Large intestine (tissue), 12 donors: ENCODE measurements around the gene SLC6A6. TPM values are rescaled to one million over a fixed set of nuclear protein-coding genes. Genes with fewer than 3 reads are reported as not detected.

Experiments
- DNase-seq, 2 donors: peaks; one replicate each; pipeline versions ENCODE4 v3.0.0 to v3.0.0-alpha.2; 2013
- H3K27ac ChIP-seq: one replicate; pipeline ENCODE4 v1.5.1; 2013; ENCODE audit warnings: low read length
- H3K27me3 ChIP-seq: 2 replicates; pipeline ENCODE4 v1.6.1; 2013; ENCODE audit warnings: low read length; ENCODE audit not compliant: control insufficient read depth, insufficient read depth
- H3K36me3 ChIP-seq: 2 replicates; pipeline ENCODE4 v1.6.1; 2013; ENCODE audit warnings: low read length; ENCODE audit not compliant: control insufficient read depth, insufficient read depth
- H3K4me1 ChIP-seq: one replicate; pipeline ENCODE4 v1.6.1; 2013; ENCODE audit warnings: low read length; ENCODE audit not compliant: control insufficient read depth, insufficient read depth
- H3K4me3 ChIP-seq: one replicate; pipeline ENCODE4 v1.5.1; 2013; ENCODE audit warnings: low read length
- H3K9me3 ChIP-seq: one replicate; pipeline ENCODE4 v1.6.1; 2013; ENCODE audit warnings: mild to moderate bottlenecking, low read depth, low read length, moderate library complexity; ENCODE audit not compliant: control insufficient read depth
- WGBS: methylation state at CpG from one replicate; pipeline ENCODE4 v1.1.5; 2013; ENCODE audit warnings: low lambda C conversion rate; ENCODE audit not compliant: insufficient coverage; 5-methylcytosine and 5-hydroxymethylcytosine counted together
- long read RNA-seq, 11 donors: transcript quantifications; one replicate each; lab custom pipeline, GENCODE V29; 2026
- polyA plus RNA-seq: library from polyadenylated mRNA; unstranded; fragments of 120-200 nt; gene quantifications from one replicate; pipeline ENCODE4 v1.2.1, GENCODE V29; 2013

SLC6A6 gene
- 16.4 TPM for polyA plus RNA-seq
- long read RNA-seq, donor 1, full-length matches to known transcripts = 1 of 1 reads
- long read RNA-seq, donor 1, partial matches to known transcripts = 0 of 1 reads
- long read RNA-seq, donor 1, other reads (novel, unspliced or antisense) = 0 of 1 reads
- long read RNA-seq, donor 2, full-length matches to known transcripts = 4 of 4 reads
- long read RNA-seq, donor 2, partial matches to known transcripts = 0 of 4 reads
- long read RNA-seq, donor 2, other reads (novel, unspliced or antisense) = 0 of 4 reads
- long read RNA-seq, donor 3 = 0 reads
- long read RNA-seq, donor 4 = 0 reads
- long read RNA-seq, donor 5 = 0 reads
- long read RNA-seq, donor 6, full-length matches to known transcripts = 2 of 2 reads
- long read RNA-seq, donor 6, partial matches to known transcripts = 0 of 2 reads
- long read RNA-seq, donor 6, other reads (novel, unspliced or antisense) = 0 of 2 reads
- long read RNA-seq, donor 7 = 0 reads
- long read RNA-seq, donor 8, partial matches to known transcripts = 0 of 1 reads
- long read RNA-seq, donor 8, other reads (novel, unspliced or antisense) = 0 of 1 reads
- long read RNA-seq, donor 9, full-length matches to known transcripts = 2 of 2 reads
- long read RNA-seq, donor 9, partial matches to known transcripts = 0 of 2 reads
- long read RNA-seq, donor 9, other reads (novel, unspliced or antisense) = 0 of 2 reads
- long read RNA-seq, donor 10 = 0 reads
- long read RNA-seq, donor 11, partial matches to known transcripts = 0 of 1 reads
- long read RNA-seq, donor 11, other reads (novel, unspliced or antisense) = 0 of 1 reads

GRCh38 chr3:14402304-14402811, at the start of gene SLC6A6:
Gene SLC6A6 (plus strand): TSS chr3:14402606. CDS start chr3:14443635, 41,029 bp downstream.
- no peaks in the 10 kb centered on the region for H3K36me3 ChIP-seq
- no CpG with 5 or more reads among the region's 59 CpGs for WGBS
- peak within 1 kb of the TSS; percentile 75 for H3K4me3 ChIP-seq
- no peaks in the 10 kb centered on the region for H3K9me3 ChIP-seq
- peak; percentile 97 for DNase-seq
- H3K27ac ChIP-seq = peak within 1 kb of the TSS; percentile 73
- peaks cover 28% of the 10 kb centered on the region for H3K4me1 ChIP-seq
- no peaks in the 10 kb centered on the region for H3K27me3 ChIP-seq

- no peaks in the 10 kb centered on the region for H3K27me3 ChIP-seq
- no peak overlapping the region for H3K4me3 ChIP-seq
- H3K4me1 ChIP-seq = peaks cover 9% of the 10 kb centered on the region
- H3K36me3 ChIP-seq = no peaks in the 10 kb centered on the region
- WGBS = no CpG with 5 or more reads among the region's 1 CpG
- H3K9me3 ChIP-seq = no peaks in the 10 kb centered on the region
- DNase-seq = no peak
- no peak overlapping the region for H3K27ac ChIP-seq
These were observed 48.9 kb upstream of the SLC6A6 start for GRCh38 chr3:14353502-14353901.

- H3K27ac ChIP-seq = no peak overlapping the region
- H3K36me3 ChIP-seq = no peaks in the 10 kb centered on the region
- no peak overlapping the region for H3K4me3 ChIP-seq
- H3K9me3 ChIP-seq = no peaks in the 10 kb centered on the region
- WGBS = no CpG with 5 or more reads among the region's 1 CpG
- H3K27me3 ChIP-seq = no peaks in the 10 kb centered on the region
- peaks cover 9% of the 10 kb centered on the region for H3K4me1 ChIP-seq
- no peak for DNase-seq
These were observed 44.9 kb upstream of the SLC6A6 start for GRCh38 chr3:14357463-14357862.

- peaks cover 6% of the 10 kb centered on the region for H3K4me1 ChIP-seq
- WGBS = no CpG with 5 or more reads among the region's 26 CpGs
- peak in 1 of 2 donors; percentile 66 for DNase-seq
- no peak overlapping the region for H3K4me3 ChIP-seq
- no peaks in the 10 kb centered on the region for H3K9me3 ChIP-seq
- H3K36me3 ChIP-seq = no peaks in the 10 kb centered on the region
- no peak overlapping the region for H3K27ac ChIP-seq
- no peaks in the 10 kb centered on the region for H3K27me3 ChIP-seq
These were observed 43.8 kb upstream of the SLC6A6 start for GRCh38 chr3:14358426-14359211.

DNA sequence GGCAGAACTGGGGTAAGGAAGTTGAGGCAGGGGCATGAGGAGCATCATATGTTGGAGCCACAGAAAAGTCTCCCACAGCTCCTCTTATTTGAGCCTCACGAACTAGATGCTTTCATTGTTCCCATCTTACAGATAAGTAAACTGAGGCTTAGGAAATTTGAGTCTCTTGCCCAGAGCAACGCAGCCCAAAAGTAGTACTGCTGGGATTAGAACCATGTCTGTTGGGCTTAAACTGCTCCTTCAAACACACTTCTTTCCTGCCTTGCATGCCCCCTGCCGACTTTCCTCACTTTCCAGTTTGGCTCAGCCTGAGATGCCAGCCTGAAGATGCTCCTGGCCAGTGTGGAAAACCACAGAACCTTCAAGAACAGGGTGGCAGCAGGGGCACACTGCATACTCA, 43.1 kb upstream of the SLC6A6 start:
- DNase-seq = no peak
- Histone ChIP-seq H3K9me3 (no peaks in the 10 kb centered on the region), H3K27me3 (no peaks in the 10 kb centered on the region), H3K4me3 (no peak overlapping the region), H3K27ac (no peak overlapping the region), H3K36me3 (no peaks in the 10 kb centered on the region), H3K4me1 (peaks cover 11% of the 10 kb centered on the region)
- WGBS = no CpG with 5 or more reads among the region's 3 CpGs

GRCh38 chr3:14360123-14360881, 42.1 kb upstream of the SLC6A6 start:
- Histone ChIP-seq H3K36me3 (no peaks in the 10 kb centered on the region), H3K9me3 (no peaks in the 10 kb centered on the region), H3K4me3 (no peak overlapping the region), H3K4me1 (peaks cover 18% of the 10 kb centered on the region), H3K27me3 (no peaks in the 10 kb centered on the region), H3K27ac (no peak overlapping the region)
- no CpG with 5 or more reads among the region's 14 CpGs for WGBS
- DNase-seq = no peak

- no peak for DNase-seq
- no peak overlapping the region for H3K27ac ChIP-seq
- WGBS = 100% methylated on average over 1 of the region's 8 CpGs
- no peak overlapping the region for H3K4me3 ChIP-seq
- no peaks in the 10 kb centered on the region for H3K36me3 ChIP-seq
- H3K27me3 ChIP-seq = no peaks in the 10 kb centered on the region
- H3K9me3 ChIP-seq = no peaks in the 10 kb centered on the region
- peaks cover 16% of the 10 kb centered on the region for H3K4me1 ChIP-seq
These were observed 41.2 kb upstream of the SLC6A6 start for GRCh38 chr3:14361068-14361677.

GRCh38 chr3:14362890-14363289, 39.5 kb upstream of the SLC6A6 start:
- DNase-seq = no peak
- H3K4me3 ChIP-seq = no peak overlapping the region
- no CpG with 5 or more reads among the region's 3 CpGs for WGBS

GRCh38 chr3:14363379-14363778, 39.0 kb upstream of the SLC6A6 start:
- Histone ChIP-seq H3K27me3 (peaks cover 2% of the 10 kb centered on the region), H3K27ac (no peak overlapping the region), H3K4me3 (no peak overlapping the region), H3K4me1 (peaks cover 12% of the 10 kb centered on the region), H3K36me3 (no peaks in the 10 kb centered on the region), H3K9me3 (no peaks in the 10 kb centered on the region)
- DNase-seq = no peak
- WGBS = no CpG with 5 or more reads among the region's 3 CpGs

More at GRCh38 chr3:14362890-14363289, 39.5 kb upstream of the SLC6A6 start:
- H3K27ac ChIP-seq = no peak overlapping the region
- H3K27me3 ChIP-seq = peaks cover 2% of the 10 kb centered on the region
- H3K36me3 ChIP-seq = no peaks in the 10 kb centered on the region
- peaks cover 16% of the 10 kb centered on the region for H3K4me1 ChIP-seq
- no peaks in the 10 kb centered on the region for H3K9me3 ChIP-seq
